K562 (cell line): ENCODE results near the gene GNA15. TPM values are rescaled to one million over a fixed set of nuclear protein-coding genes. Genes with fewer than 3 reads are reported as not detected.

Source experiments
- ATAC-seq: fragments of 200-7000 bp; cut with Tn5 transposase; 3 replicates; pipeline ENCODE4 v1.9.1; 2020; ENCODE audit warnings: moderate library complexity
- BruUV-seq: library from RNA; stranded (reverse); fragments of 400-500 nt; replicated peaks from 2 replicates; lab custom pipeline; 2021; lab: Mats Ljungman, UMichigan
- CTCF ChIA-PET: fragments of 300-600 bp; formaldehyde crosslinking; extraction: SDS; loops from one replicate; lab custom pipeline; 2021; ENCODE audit warnings: low intra/inter-chr PET ratio; lab: Yijun Ruan, JAX
- POLR2A ChIA-PET: fragments of 300-600, 350-650 bp; sonication (Branson Sonifier 250); formaldehyde crosslinking; extraction: SDS; loops from one replicate; lab custom pipeline; 2021; ENCODE audit warnings: antibody characterized with exemption, inconsistent platforms; lab: Yijun Ruan, JAX
- DNase-seq, 4 experiments: peaks; one replicate each; pipeline versions ENCODE4 v3.0.0 to v3.0.0-alpha.2; 2011 to 2018; ENCODE audit warnings: low spot score in 3 of 4, mixed read lengths in 3 of 4; ENCODE audit errors: extremely low read depth in 1 of 4
- FAIRE-seq: peaks from 2 replicates; lab custom pipeline; 2011; peaks lifted over from hg19 to GRCh38; lab: Jason Lieb, UNC
- H2AFZ ChIP-seq: 2 replicates; pipeline ENCODE4 v1.6.0; 2011; ENCODE audit warnings: low read depth, low read length, control low read depth, inconsistent platforms
- H3K27ac ChIP-seq: fragments of 200-600 bp; 3 replicates; pipeline ENCODE4 v1.8.0; 2011; ENCODE audit warnings: low read depth, mild to moderate bottlenecking, control low read depth, inconsistent platforms, low read length, moderate library complexity, mixed read lengths; ENCODE audit errors: extremely low read depth
- H3K27me3 ChIP-seq, 2 experiments: fragments of 300-600 bp in 1 of 2; 2 replicates in 1 of 2; 3 replicates in 1 of 2; pipeline versions ENCODE4 v1.6.0 to v1.8.0; 2011; ENCODE audit warnings: inconsistent platforms in 2 of 2, low read length in 2 of 2, mild to moderate bottlenecking in 1 of 2, mixed read lengths in 1 of 2, moderate library complexity in 1 of 2; ENCODE audit not compliant: control insufficient read depth in 2 of 2, insufficient read depth in 2 of 2
- H3K36me3 ChIP-seq: fragments of 300-600 bp; 3 replicates; pipeline ENCODE4 v1.8.0; 2011; ENCODE audit warnings: mild to moderate bottlenecking, low read length, inconsistent platforms; ENCODE audit not compliant: control insufficient read depth, insufficient read depth
- H3K4me1 ChIP-seq, 2 experiments: fragments of 200-600 bp in 1 of 2; replicated peaks in 1 of 2; 2 replicates in 1 of 2; 3 replicates in 1 of 2; pipeline versions ENCODE4 v1.5.1 to v1.8.0; 2011; ENCODE audit warnings: inconsistent platforms in 2 of 2, low read length in 2 of 2, mild to moderate bottlenecking in 1 of 2, mixed read lengths in 1 of 2, moderate library complexity in 1 of 2; ENCODE audit not compliant: control insufficient read depth in 2 of 2, insufficient read depth in 2 of 2
- H3K4me2 ChIP-seq: 2 replicates; pipeline ENCODE4 v1.6.1; 2011; ENCODE audit warnings: low read length, control low read depth, inconsistent platforms, mixed read lengths; ENCODE audit not compliant: insufficient read depth
- H3K4me3 ChIP-seq: fragments of 200-600 bp; sonication (generic), shearing (Covaris generic); 2 replicates; pipeline ENCODE4 v1.5.1; 2016; ENCODE audit warnings: control low read depth, inconsistent platforms
- H3K79me2 ChIP-seq: fragments of 200-600 bp; 3 replicates; pipeline ENCODE4 v1.8.0; 2011; ENCODE audit warnings: low read length, inconsistent platforms; ENCODE audit not compliant: control insufficient read depth, insufficient read depth
- H3K9ac ChIP-seq, 2 experiments: 2 replicates each; pipeline versions ENCODE4 v1.6.0 to v1.6.1; 2011; ENCODE audit warnings: low read depth in 2 of 2, low read length in 2 of 2, control low read depth in 1 of 2, inconsistent platforms in 1 of 2, mild to moderate bottlenecking in 1 of 2, mixed read lengths in 1 of 2; ENCODE audit not compliant: insufficient read depth in 1 of 2
- H3K9me1 ChIP-seq: one replicate; pipeline ENCODE4 v1.6.0; 2011; ENCODE audit warnings: inconsistent platforms, mild to moderate bottlenecking, low read length, moderate library complexity; ENCODE audit not compliant: control insufficient read depth, insufficient read depth
- H3K9me3 ChIP-seq: replicated peaks from 2 replicates; pipeline ENCODE4 v1.5.1; 2011; ENCODE audit warnings: low read depth, low read length, inconsistent platforms; ENCODE audit not compliant: control insufficient read depth, insufficient read depth
- H4K20me1 ChIP-seq: replicated peaks from 2 replicates; pipeline ENCODE4 v1.6.1; 2011; ENCODE audit warnings: low read length, inconsistent platforms, mixed read lengths; ENCODE audit not compliant: control insufficient read depth, insufficient read depth
- NCOA6 ChIP-seq: fragments of 450-650 bp; IDR thresholded peaks from 2 replicates; pipeline ENCODE4 v1.6.1; 2017; ENCODE audit warnings: mild to moderate bottlenecking
- ZBTB33 ChIP-seq: sonication (generic); formaldehyde crosslinking; IDR thresholded peaks from 2 replicates; pipeline ENCODE4 v1.8.1; 2023; ENCODE audit warnings: mild to moderate bottlenecking, missing genetic modification reagents
- WGBS: fragments of 100-300 bp; shearing (Covaris generic); methylation state at CpG from one replicate; pipeline ENCODE4 v1.1.6; 2016; ENCODE audit warnings: low coverage, mixed read lengths; ENCODE audit not compliant: insufficient coverage; ENCODE audit errors: missing lambda C conversion rate; 5-methylcytosine and 5-hydroxymethylcytosine counted together
- in situ Hi-C: fragments of 300-500 bp; cut with MboI; formaldehyde crosslinking; loops from 4 replicates; pipeline ENCODE4 v1.15.0; 2018; ENCODE audit warnings: inconsistent platforms, mixed read lengths
- intact Hi-C: fragments of 100-400 bp; cut with micrococcal nuclease; formaldehyde crosslinking; loops from 2 replicates; pipeline ENCODE4 v1.14.2; 2022
- polyA plus RNA-seq, 8 experiments: library from polyadenylated mRNA; depleted of rRNA in 4 of 8; stranded (reverse) in 5 of 8; unstranded in 3 of 8; fragments of >200 nt; fragmentation: Nextera tagmentation in 2 of 8; fragmentation: Illumina TruSeq in 1 of 8; extraction: Ambion mirVana in 2 of 8; extraction: Trizol in 1 of 8; gene quantifications; 2 replicates each; pipeline versions ENCODE4 v1.2.1 to v1.2.3, GENCODE V29; 2011 to 2014; ENCODE audit warnings: inconsistent platforms in 1 of 8, missing spikeins in 1 of 8
- total RNA-seq, 7 experiments: library from RNA; depleted of rRNA in 6 of 7; stranded (reverse); fragments of >200 nt in 6 of 7; fragmentation: Illumina TruSeq in 2 of 7; extraction: Trizol in 2 of 7; gene quantifications; 2 replicates each; pipeline versions ENCODE4 v1.2.1 to v1.2.3, GENCODE V29; 2011 to 2021; ENCODE audit warnings: low replicate concordance in 1 of 7

Gene GNA15
- total and polyA plus RNA-seq, 9 of the 15 experiments (the other 6 are each of a cell fraction or from before 2014, with no cell fraction given) = 0.03 to 0.24 (median 0.11) TPM; not detected in 1

GRCh38 chr19:3120611-3121276 is 15.1 kb upstream of the GNA15 start:
- CTCF ChIA-PET = no interaction called here

More at GRCh38 chr19:3120611-3121276, 15.1 kb upstream of the GNA15 start:
- Histone ChIP-seq H3K27ac (no peak overlapping the region), H3K4me2 (no peak overlapping the region), H3K9me1 (no peaks in the 10 kb centered on the region), H4K20me1 (no peaks in the 10 kb centered on the region), H3K36me3 (peaks cover 19% of the 10 kb centered on the region; the same call in 1 of the 3 replicates), H2AFZ (no peak overlapping the region), H3K4me3 (no peak overlapping the region), H3K79me2 (no peaks in the 10 kb centered on the region), H3K9me3 (no peaks in the 10 kb centered on the region), H3K27me3 (no peaks in the 10 kb centered on the region), H3K4me1 (peaks cover 0 to 41% of the 10 kb centered on the region in 2 experiments; a peak in 2 of 5 replicates)
- WGBS = 97% methylated on average over 21 of the region's 38 CpGs
- BruUV-seq = no TSS peak
- in situ Hi-C loops = no loop called here
- intact Hi-C loops = no loop called here
- POLR2A ChIA-PET = interaction anchor here (0.6 to 1.3 kb wide), 2 partner anchors 133 to 170 kb away, joined by 3 to 4 read pairs; no protein-coding TSS in a partner anchor
- FAIRE-seq (no peak), DNase-seq (no peak), ATAC-seq (no peak)
- no peak for TF ChIP-seq NCOA6
- TF ChIP-seq ZBTB33 (CRISPR knock-in tag) = peak; percentile 41; the same call in 1 of the 2 replicates
- TF ChIP-seq, all 486 proteins: peak for 1
- H3K9ac ChIP-seq = no peak overlapping the region; a peak in 1 of 4 replicates
